CD4-positive, CD25-positive, alpha-beta regulatory T cell (primary cell): Measurements from ENCODE around the gene THSD7B. TPM values are rescaled to one million over a fixed set of nuclear protein-coding genes. Genes with fewer than 3 reads are reported as not detected.

ENCODE experiments used
- ATAC-seq, 2 donors: fragments of 150-1000 bp; cut with Tn5 transposase; one replicate each; pipeline ENCODE4 v1.10.0; 2021; ENCODE audit warnings: low read depth in 2 of 2, moderate number of reproducible peaks in 2 of 2, moderate library complexity in 1 of 2
- DNase-seq, 3 donors: peaks; one replicate each; pipeline versions ENCODE4 v3.0.0 to v3.0.0-alpha.2; 2012 to 2022; ENCODE audit warnings: mixed read lengths in 1 of 3
- H3K27ac ChIP-seq: one replicate; pipeline ENCODE4 v1.7.0; 2013; ENCODE audit warnings: mild to moderate bottlenecking, low read length; ENCODE audit not compliant: insufficient read depth, poor library complexity, severe bottlenecking
- H3K27me3 ChIP-seq: one replicate; pipeline ENCODE4 v1.7.0; 2013; ENCODE audit warnings: low read length; ENCODE audit not compliant: control insufficient read depth, insufficient read depth
- H3K36me3 ChIP-seq: one replicate; pipeline ENCODE4 v1.7.0; 2013; ENCODE audit warnings: mild to moderate bottlenecking, low read length, moderate library complexity; ENCODE audit not compliant: control insufficient read depth, insufficient read depth
- H3K4me1 ChIP-seq: 2 replicates; pipeline ENCODE4 v1.7.0; 2013; ENCODE audit warnings: mild to moderate bottlenecking, low read length; ENCODE audit not compliant: insufficient read depth, control insufficient read depth, poor library complexity, severe bottlenecking
- H3K4me3 ChIP-seq: one replicate; pipeline ENCODE4 v1.7.0; 2013; ENCODE audit warnings: low read depth, mild to moderate bottlenecking, low read length, moderate library complexity
- H3K9me3 ChIP-seq, 2 experiments: 1 replicate in 1 of 2; 2 replicates in 1 of 2; pipeline ENCODE4 v1.7.0; 2013; ENCODE audit warnings: low read length in 2 of 2, mild to moderate bottlenecking in 1 of 2, moderate library complexity in 1 of 2; ENCODE audit not compliant: control insufficient read depth in 2 of 2
- H3K27ac Mint-ChIP-seq, 3 donors: one replicate each; pipeline ENCODE4 v1.8.0; 2020 to 2022; ENCODE audit warnings: mild to moderate bottlenecking in 3 of 3, mixed read lengths in 3 of 3, moderate library complexity in 2 of 3
- H3K27me3 Mint-ChIP-seq: one replicate; pipeline ENCODE4 v1.8.0; 2022; ENCODE audit warnings: mild to moderate bottlenecking, mixed read lengths
- H3K36me3 Mint-ChIP-seq: one replicate; pipeline ENCODE4 v1.8.0; 2020; ENCODE audit warnings: mixed read lengths
- H3K4me1 Mint-ChIP-seq, 4 donors: one replicate each; pipeline ENCODE4 v1.8.0; 2020 to 2022; ENCODE audit warnings: mixed read lengths in 4 of 4, mild to moderate bottlenecking in 1 of 4
- H3K4me3 Mint-ChIP-seq, 4 donors: one replicate each; pipeline ENCODE4 v1.8.0; 2020 to 2022; ENCODE audit warnings: mild to moderate bottlenecking in 4 of 4, mixed read lengths in 4 of 4, moderate library complexity in 3 of 4
- H3K9me3 Mint-ChIP-seq, 7 donors: one replicate each; pipeline ENCODE4 v1.8.0; 2020 to 2022; ENCODE audit warnings: mixed read lengths in 7 of 7, mild to moderate bottlenecking in 3 of 7, moderate library complexity in 2 of 7
- polyA plus RNA-seq, 4 donors: library from polyadenylated mRNA; unstranded; fragments of 300-500 nt; fragmentation: Illumina TruSeq; gene quantifications; one replicate each; pipeline ENCODE4 v1.2.3, GENCODE V29; 2021
- total RNA-seq: library from RNA; stranded (reverse); gene quantifications from one replicate; pipeline ENCODE4 v1.2.3, GENCODE V29; 2022

The THSD7B gene
- total and polyA plus RNA-seq, 5 donors from 2014 or later = not detected

- Mint-ChIP-seq H3K4me3 (no peak overlapping the region), H3K27ac (no peak overlapping the region), H3K4me1 (no peaks in the 10 kb centered on the region), H3K36me3 (no peaks in the 10 kb centered on the region), H3K27me3 (no peaks in the 10 kb centered on the region), H3K9me3 (peaks cover 0 to 8% (median 2%) of the 10 kb centered on the region in 7 donors)
- Histone ChIP-seq H3K27ac (no peak overlapping the region), H3K36me3 (no peaks in the 10 kb centered on the region), H3K9me3 (no peaks in the 10 kb centered on the region), H3K27me3 (no peaks in the 10 kb centered on the region), H3K4me1 (no peaks in the 10 kb centered on the region), H3K4me3 (no peak overlapping the region)
- DNase-seq = no peak
- no peak for ATAC-seq
These were observed 669.8 kb downstream of the THSD7B start for GRCh38 chr2:137435162-137435561.

DNA sequence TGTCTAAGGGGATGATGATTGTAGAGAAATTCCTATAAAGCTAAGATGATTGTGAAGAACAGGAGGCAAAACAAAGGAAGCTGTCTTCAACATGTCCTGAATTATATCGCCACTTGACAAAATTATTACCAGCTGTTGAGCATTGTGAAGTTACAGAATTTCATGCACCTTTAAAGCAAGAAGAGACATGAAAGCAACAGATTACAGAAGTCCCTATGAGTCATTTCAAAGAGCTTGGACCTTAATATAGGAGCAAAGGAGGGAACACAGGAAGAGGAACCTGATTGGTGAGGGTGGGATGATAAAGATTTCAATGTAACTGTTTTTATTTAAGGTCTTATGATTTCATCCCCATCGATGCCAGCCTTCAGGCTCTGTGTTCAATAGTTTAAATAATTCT lies 672.0 kb downstream of the THSD7B start:
- DNase-seq = no peak
- no peaks in the 10 kb centered on the region for H3K4me1 Mint-ChIP-seq

DNA sequence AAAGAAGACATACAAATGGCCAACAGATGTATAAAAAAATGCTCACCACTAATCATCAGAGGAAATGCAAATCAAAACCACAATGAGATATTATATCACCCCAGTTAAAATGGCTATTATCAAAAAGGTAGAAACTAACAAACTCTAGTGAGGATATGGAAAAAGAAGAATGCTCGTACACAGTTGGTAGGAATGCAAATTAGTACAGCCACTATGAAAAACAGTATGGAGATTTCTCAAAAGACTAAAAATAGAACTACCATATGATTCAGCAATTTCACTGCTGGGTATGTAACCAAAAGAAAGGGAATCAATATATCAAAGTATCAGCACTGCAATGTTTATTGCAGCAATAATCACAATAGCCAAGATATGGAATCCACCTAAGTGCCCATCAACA lies 679.6 kb downstream of the THSD7B start:
- H3K36me3 ChIP-seq = no peaks in the 10 kb centered on the region
- no peaks in the 10 kb centered on the region for H3K4me1 Mint-ChIP-seq
- no peak overlapping the region for H3K4me3 ChIP-seq
- ATAC-seq (no peak), DNase-seq (no peak)
- no peaks in the 10 kb centered on the region for H3K36me3 Mint-ChIP-seq
- H3K27me3 Mint-ChIP-seq = no peaks in the 10 kb centered on the region
- no peak overlapping the region for H3K27ac Mint-ChIP-seq
- H3K4me1 ChIP-seq = no peaks in the 10 kb centered on the region
- no peak overlapping the region for H3K4me3 Mint-ChIP-seq
- no peak overlapping the region for H3K27ac ChIP-seq
- no peaks in the 10 kb centered on the region for H3K9me3 ChIP-seq
- peaks cover 0 to 6% (median 2%) of the 10 kb centered on the region in 7 donors for H3K9me3 Mint-ChIP-seq
- H3K27me3 ChIP-seq = no peaks in the 10 kb centered on the region

More for the DNA sequence above, 672.0 kb downstream of the THSD7B start:
- no peaks in the 10 kb centered on the region for H3K4me1 ChIP-seq
- Mint-ChIP-seq H3K36me3 (no peaks in the 10 kb centered on the region), H3K4me3 (no peak overlapping the region), H3K27me3 (no peaks in the 10 kb centered on the region), H3K27ac (no peak overlapping the region), H3K9me3 (peaks cover 0 to 7% (median 1%) of the 10 kb centered on the region in 7 donors)
- no peaks in the 10 kb centered on the region for H3K36me3 ChIP-seq
- H3K9me3 ChIP-seq = no peaks in the 10 kb centered on the region
- no peak overlapping the region for H3K27ac ChIP-seq
- no peak for ATAC-seq
- H3K4me3 ChIP-seq = no peak overlapping the region
- H3K27me3 ChIP-seq = no peaks in the 10 kb centered on the region

DNA sequence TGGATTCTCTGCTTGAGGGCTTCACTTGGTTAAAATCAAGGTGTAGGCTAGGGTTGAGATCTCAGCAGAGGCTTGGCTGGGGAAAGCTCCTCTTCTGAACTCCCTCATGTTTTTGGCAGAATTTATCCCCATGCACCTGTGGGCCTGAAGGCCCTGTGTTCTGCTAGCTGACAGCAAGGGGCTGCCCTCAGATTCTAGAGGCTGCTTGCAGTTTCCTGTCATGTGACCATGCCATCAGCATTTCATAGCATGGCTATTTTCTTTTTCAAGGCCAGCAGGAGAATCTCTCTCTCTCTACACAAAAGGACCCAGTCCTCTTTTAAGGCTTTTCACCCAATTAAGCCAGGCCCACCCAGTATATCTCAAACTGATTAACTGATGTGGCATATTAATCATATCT lies 684.1 kb downstream of the THSD7B start:
- DNase-seq (no peak), ATAC-seq (no peak)
- Mint-ChIP-seq H3K27ac (no peak overlapping the region), H3K4me1 (no peaks in the 10 kb centered on the region), H3K36me3 (no peaks in the 10 kb centered on the region), H3K4me3 (no peak overlapping the region), H3K27me3 (no peaks in the 10 kb centered on the region), H3K9me3 (peaks cover 0 to 10% (median 2%) of the 10 kb centered on the region in 7 donors)
- H3K36me3 ChIP-seq = no peaks in the 10 kb centered on the region
- no peak overlapping the region for H3K27ac ChIP-seq
- H3K27me3 ChIP-seq = no peaks in the 10 kb centered on the region
- H3K4me3 ChIP-seq = no peak overlapping the region
- H3K9me3 ChIP-seq = no peaks in the 10 kb centered on the region
- H3K4me1 ChIP-seq = no peaks in the 10 kb centered on the region

DNA sequence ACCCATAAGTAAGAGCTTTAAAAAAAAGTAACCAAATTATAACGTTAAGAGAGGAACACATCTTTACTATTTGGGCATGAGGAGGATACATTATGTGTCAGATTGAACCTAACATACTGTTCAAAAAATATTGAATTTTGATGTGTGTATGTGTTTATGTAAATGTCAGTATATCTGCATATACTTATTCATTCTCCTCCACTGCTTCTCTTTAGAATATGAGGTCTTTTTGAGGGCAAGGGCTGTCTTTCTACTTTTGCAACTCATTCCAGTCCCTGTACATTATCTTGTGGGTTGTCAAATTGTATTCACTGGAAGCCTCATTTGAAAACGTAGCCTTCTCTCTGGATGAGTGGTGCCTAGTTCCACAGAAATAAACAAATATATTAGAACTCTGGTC lies 689.5 kb downstream of the THSD7B start:
- Histone ChIP-seq H3K4me1 (no peaks in the 10 kb centered on the region), H3K4me3 (no peak overlapping the region), H3K9me3 (no peaks in the 10 kb centered on the region), H3K27ac (no peak overlapping the region), H3K27me3 (no peaks in the 10 kb centered on the region), H3K36me3 (no peaks in the 10 kb centered on the region)
- Mint-ChIP-seq H3K36me3 (no peaks in the 10 kb centered on the region), H3K9me3 (peaks cover 0 to 9% (median 2%) of the 10 kb centered on the region in 7 donors), H3K27ac (no peak overlapping the region), H3K27me3 (no peaks in the 10 kb centered on the region), H3K4me1 (no peaks in the 10 kb centered on the region), H3K4me3 (no peak overlapping the region)
- ATAC-seq (no peak), DNase-seq (no peak)

GRCh38 chr2:137467246-137467862 lies 702.0 kb downstream of the THSD7B start:
- no peaks in the 10 kb centered on the region for H3K36me3 ChIP-seq
- Mint-ChIP-seq H3K27me3 (no peaks in the 10 kb centered on the region), H3K27ac (no peak overlapping the region), H3K36me3 (no peaks in the 10 kb centered on the region), H3K9me3 (peaks cover 0 to 6% (median 0%) of the 10 kb centered on the region in 7 donors), H3K4me3 (no peak overlapping the region), H3K4me1 (no peaks in the 10 kb centered on the region)
- H3K4me1 ChIP-seq = no peaks in the 10 kb centered on the region
- no peaks in the 10 kb centered on the region for H3K27me3 ChIP-seq
- no peak overlapping the region for H3K27ac ChIP-seq
- no peaks in the 10 kb centered on the region for H3K9me3 ChIP-seq
- ATAC-seq = no peak
- DNase-seq = peak in 1 of 3 donors; percentile 5
- H3K4me3 ChIP-seq = no peak overlapping the region

- H3K4me1 ChIP-seq = no peaks in the 10 kb centered on the region
- ATAC-seq (no peak), DNase-seq (no peak)
- H3K36me3 ChIP-seq = no peaks in the 10 kb centered on the region
- Mint-ChIP-seq H3K36me3 (no peaks in the 10 kb centered on the region), H3K4me3 (no peak overlapping the region), H3K4me1 (no peaks in the 10 kb centered on the region), H3K27me3 (peaks cover 4% of the 10 kb centered on the region), H3K9me3 (peaks cover 0 to 5% (median 1%) of the 10 kb centered on the region in 7 donors), H3K27ac (no peak overlapping the region)
- H3K9me3 ChIP-seq = no peaks in the 10 kb centered on the region
- no peak overlapping the region for H3K4me3 ChIP-seq
- H3K27ac ChIP-seq = no peak overlapping the region
- no peaks in the 10 kb centered on the region for H3K27me3 ChIP-seq
These were observed 727.9 kb downstream of the THSD7B start for GRCh38 chr2:137493261-137493660.

DNA sequence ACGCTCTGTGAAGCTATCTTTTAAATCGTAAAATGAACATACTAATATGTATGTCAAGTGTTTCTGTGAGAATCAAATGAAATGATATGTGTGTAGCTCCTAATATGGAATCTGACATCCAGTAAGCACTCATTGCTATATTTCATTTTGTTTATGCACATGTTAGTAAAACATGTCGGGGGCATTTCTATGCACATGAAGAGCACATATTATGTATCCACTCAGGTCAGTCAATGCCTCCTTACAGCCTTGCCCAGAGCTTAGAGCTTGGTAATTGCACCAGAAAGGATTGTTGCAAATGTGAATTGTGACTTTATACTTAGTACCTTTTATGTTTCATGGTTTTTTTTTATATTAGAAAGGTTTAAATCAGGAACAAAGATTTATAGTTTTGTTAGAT lies 735.3 kb downstream of the THSD7B start:
- no peak for DNase-seq
- H3K27ac Mint-ChIP-seq = no peak overlapping the region

More for the DNA sequence above, 735.3 kb downstream of the THSD7B start:
- H3K4me3 Mint-ChIP-seq = no peak overlapping the region
- Histone ChIP-seq H3K36me3 (no peaks in the 10 kb centered on the region), H3K4me3 (no peak overlapping the region), H3K27ac (no peak overlapping the region), H3K4me1 (no peaks in the 10 kb centered on the region), H3K9me3 (no peaks in the 10 kb centered on the region), H3K27me3 (no peaks in the 10 kb centered on the region)
- H3K9me3 Mint-ChIP-seq = peaks cover 0 to 5% (median 2%) of the 10 kb centered on the region in 7 donors
- no peak for ATAC-seq
- no peaks in the 10 kb centered on the region for H3K36me3 Mint-ChIP-seq
- H3K4me1 Mint-ChIP-seq = no peaks in the 10 kb centered on the region
- peaks cover 4% of the 10 kb centered on the region for H3K27me3 Mint-ChIP-seq
